Middle frontal gyrus (tissue), 1 donor: ENCODE measurements around the gene IL21R.
"Not testable (repeated sequence)": the region's sequence is repeated elsewhere in the genome, so short reads cannot be mapped to it uniquely, and the experiment has no call there.

ENCODE experiments used
- DNase-seq: peaks from one replicate; pipeline ENCODE4 v3.0.0-alpha.2; 2015; ENCODE audit warnings: low spot score; ENCODE audit errors: extremely low spot score

IL21R gene

DNA sequence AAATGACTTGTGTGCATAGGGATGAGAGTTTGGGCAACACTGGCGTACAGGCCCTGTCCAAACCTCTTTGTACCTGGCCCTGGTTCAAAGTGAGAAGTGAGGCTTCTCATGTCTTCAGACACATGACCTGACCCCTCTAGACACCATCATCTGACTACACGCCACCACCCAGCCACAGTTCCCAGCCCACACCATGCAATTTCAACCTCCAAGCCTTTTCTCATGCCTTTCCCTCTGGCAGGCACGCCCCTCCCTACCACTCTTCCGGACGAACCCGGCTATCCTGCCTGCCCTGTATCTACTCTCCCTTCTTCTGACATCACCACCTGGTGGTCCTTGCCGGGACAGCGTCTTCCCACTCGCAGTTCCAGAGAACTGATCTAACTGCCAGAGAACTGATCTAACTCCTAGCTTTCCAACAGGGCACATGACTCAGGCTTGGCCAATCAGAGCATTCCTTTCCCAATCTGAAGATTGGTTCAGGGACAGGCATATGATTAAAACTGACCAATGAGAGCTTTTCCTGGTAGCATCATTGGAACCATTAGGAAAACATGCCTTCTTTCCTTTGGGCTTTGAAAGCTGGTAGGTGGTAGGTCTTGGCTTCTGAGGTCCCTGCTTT is 27.1 kb upstream of the IL21R start:
- no peak for DNase-seq

DNA sequence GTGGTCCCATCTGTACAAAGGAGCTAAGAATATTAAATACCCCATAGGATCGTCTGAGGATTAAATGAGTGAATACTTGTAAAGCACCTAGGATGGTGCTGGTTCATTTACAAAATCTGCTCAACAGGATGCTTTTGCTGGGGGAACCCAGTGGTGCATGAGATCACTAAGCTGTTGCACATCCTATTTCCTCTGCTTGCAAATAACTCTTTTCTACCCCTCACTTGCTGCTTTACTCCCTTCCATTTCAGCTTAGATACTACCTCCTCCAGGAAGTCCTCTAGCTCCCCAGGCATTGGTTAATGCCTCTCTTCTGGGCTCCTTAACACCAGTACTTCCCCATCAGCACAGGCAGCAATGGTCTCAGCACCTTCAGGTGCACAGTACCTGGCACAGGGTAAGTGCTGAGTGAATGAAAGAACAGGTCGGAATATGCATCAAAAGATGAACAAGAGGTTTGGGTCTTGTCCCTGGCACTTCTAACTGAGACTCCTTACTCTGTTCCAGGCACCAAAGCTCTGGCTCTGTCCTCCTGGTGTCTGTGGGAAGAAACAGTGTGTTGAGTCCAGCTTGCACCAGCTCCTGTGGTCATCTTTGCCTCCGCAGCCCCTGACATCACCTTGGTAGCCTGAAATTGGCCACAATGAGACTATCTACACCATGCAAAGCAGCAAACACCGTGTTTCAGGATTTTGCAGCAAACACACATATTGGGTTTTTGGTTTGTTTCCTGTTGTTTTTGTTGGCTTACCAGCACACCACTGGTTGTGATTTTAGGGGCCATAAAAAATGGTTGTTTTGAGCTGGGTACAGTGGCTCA is 24.1 kb upstream of the IL21R start:
- no peak for DNase-seq

DNA sequence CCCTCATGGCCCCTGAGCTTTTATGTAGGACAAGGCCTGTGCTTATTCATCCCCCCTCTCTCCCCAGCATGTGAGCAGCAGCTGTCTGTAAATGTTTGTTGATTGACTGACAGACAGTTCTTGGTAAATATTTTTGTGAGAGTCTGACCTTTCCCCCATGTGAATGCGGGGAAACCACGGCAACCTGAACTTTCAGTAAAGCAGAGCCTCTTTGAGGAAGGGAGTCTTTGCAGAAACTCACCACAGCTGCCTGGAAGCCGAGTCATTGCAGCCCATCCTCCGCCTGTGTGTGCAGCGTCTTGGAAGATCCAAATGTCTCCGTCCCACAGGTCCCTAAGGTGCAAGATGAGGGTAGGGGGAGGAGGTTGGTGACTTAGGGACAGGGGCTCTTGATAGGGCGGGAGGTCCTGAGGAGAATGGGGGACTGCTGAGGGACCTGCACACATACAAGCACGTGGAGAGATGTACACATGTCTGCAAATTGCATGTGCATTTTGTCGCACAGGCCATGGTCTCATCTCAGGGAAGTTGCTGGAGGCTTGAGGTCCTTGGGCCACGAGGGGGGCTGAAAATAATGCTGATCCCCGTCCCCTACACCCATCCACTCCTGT is 23.0 kb upstream of the IL21R start:
- no peak for DNase-seq

GRCh38 chr16:27379919-27380318 is 22.1 kb upstream of the IL21R start:
- no peak for DNase-seq

DNA sequence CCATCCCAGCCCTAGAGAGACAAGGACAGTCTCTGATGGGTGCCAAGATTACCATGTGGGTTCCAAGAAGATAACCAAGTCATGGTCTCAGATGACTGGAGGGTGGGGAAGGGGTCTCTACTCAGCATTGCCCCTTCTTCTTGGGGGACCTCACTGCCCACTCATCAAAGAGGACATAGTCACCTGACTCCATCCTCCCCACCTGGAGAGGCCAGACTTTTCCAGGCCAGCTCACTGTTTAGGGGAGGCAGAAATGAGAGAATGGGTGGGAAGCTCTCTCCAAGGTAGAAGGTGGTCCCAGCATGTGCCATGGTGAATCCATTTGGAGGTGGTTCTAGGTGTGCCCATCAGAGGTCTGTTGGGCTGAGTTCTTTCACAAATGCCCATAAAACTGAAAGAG is 20.7 kb upstream of the IL21R start:
- DNase-seq, result no peak

- no peak for DNase-seq
Observed at GRCh38 chr16:27381974-27382855, 19.8 kb upstream of the IL21R start.

GRCh38 chr16:27383556-27384243 is 18.3 kb upstream of the IL21R start:
- no peak for DNase-seq

DNA sequence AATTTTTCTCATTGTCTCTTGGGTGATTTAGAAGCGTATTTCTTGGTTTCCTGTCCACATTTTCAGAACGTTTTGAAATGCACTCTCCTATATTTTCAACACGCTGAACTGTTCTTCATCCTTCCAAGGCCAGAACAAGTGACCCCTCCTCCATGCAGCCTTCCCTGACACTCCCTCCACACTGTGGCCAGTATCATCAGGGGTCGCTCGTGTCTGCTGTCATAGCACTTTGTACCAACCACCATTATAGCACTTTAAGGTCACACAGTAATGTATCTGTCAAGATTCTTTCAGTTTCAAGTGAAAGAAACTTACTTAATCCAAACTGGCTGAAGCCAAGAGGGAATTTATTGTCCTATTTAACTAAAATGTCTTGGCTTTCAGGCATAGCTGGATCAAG is 17.5 kb upstream of the IL21R start:
- DNase-seq, result no peak

DNA sequence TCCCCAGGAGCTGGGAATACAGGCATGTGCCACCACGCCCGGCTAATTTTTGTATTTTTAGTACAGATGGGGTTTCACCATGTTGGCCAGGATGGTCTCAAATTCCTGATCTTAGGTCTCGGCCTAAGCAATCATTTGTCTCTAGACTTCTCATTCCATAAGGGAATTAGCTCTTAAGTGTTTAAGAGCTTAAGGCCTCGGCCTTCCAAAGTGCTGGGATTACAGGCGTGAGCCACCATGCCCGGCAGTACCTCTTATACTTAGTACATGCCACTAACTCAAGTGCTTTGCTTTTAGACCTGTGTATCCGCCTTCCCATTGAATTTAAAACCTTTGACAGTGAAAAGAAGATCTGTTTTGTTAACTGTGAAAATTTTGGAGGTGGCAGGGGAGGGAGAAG is 16.6 kb upstream of the IL21R start:
- no peak for DNase-seq

- DNase-seq, result no peak
Observed at GRCh38 chr16:27386674-27387073, 15.3 kb upstream of the IL21R start.

GRCh38 chr16:27387724-27388123 is 14.2 kb upstream of the IL21R start:
- DNase-seq, result no peak

- no peak for DNase-seq
Observed at GRCh38 chr16:27389272-27389961, 12.6 kb upstream of the IL21R start.

GRCh38 chr16:27390151-27390550 is 11.8 kb upstream of the IL21R start:
- DNase-seq, result no peak

- no peak for DNase-seq
Observed at GRCh38 chr16:27392671-27393070, 9.3 kb upstream of the IL21R start.

GRCh38 chr16:27394516-27394915 is 7.5 kb upstream of the IL21R start:
- DNase-seq, result no peak

GRCh38 chr16:27398341-27398893 is 3.6 kb upstream of the IL21R start:
- not testable (repeated sequence) for DNase-seq

- no peak for DNase-seq
Observed at GRCh38 chr16:27398894-27399853, 2.8 kb upstream of the IL21R start.

DNA sequence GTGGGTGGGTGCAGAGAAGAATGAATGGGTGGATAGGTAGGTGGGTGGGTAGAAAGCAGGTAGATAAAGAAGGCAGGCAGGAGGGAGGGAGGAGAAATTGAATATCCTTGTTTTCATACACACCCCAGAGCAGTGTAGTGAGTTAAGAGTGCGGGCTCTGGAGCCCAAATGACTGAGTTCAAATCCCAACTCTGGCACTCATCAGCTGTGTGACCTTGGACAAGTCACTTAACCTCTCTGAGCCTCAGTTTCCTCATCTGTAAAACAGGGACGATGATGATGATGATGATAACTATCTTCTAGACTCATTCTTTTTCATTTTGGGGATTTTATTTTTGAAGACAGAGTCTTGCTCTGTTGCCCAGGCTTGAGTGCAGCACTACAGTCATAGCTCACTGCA is 2.0 kb upstream of the IL21R start:
- no peak for DNase-seq
